Left ventricle myocardium inferior (tissue), 1 donor: ENCODE measurements around the gene TUBB2B. TPM values are rescaled to one million over a fixed set of nuclear protein-coding genes. Genes with fewer than 3 reads are reported as not detected.

ENCODE experiments used
- DNase-seq: peaks from one replicate; pipeline ENCODE4 v3.0.0-alpha.2; 2020
- H3K27ac ChIP-seq: fragments of 200-600 bp; replicated peaks from 2 replicates; pipeline ENCODE4 v1.8.0; 2021
- H3K27me3 ChIP-seq: fragments of 200-600 bp; 2 replicates; pipeline ENCODE4 v1.8.0; 2021; ENCODE audit warnings: low read depth
- H3K36me3 ChIP-seq: fragments of 200-600 bp; 2 replicates; pipeline ENCODE4 v1.8.0; 2021
- H3K4me1 ChIP-seq: fragments of 200-600 bp; 2 replicates; pipeline ENCODE4 v1.8.0; 2021
- H3K4me3 ChIP-seq: fragments of 200-600 bp; 2 replicates; pipeline ENCODE4 v1.8.0; 2021; ENCODE audit warnings: mild to moderate bottlenecking, moderate library complexity
- H3K9me3 ChIP-seq: fragments of 200-600 bp; replicated peaks from 2 replicates; pipeline ENCODE4 v1.8.0; 2021
- CTCF ChIP-seq: fragments of 200-600 bp; IDR thresholded peaks from 2 replicates; pipeline ENCODE4 v1.8.0; 2021; ENCODE audit warnings: antibody characterized with exemption, mild to moderate bottlenecking, borderline replicate concordance
- intact Hi-C: fragments of 100-400 bp; cut with micrococcal nuclease; formaldehyde crosslinking; loops from one replicate; pipeline ENCODE4 v1.11.0; 2022
- total RNA-seq: library from RNA; stranded (reverse); fragmentation: NEBNext Ultra II Directional; extraction: Animal tissue kit (Norgen Biotek cat#: 25700); gene quantifications from one replicate; pipeline ENCODE4 v1.2.1, GENCODE V29; 2021
- donor health status: DM: no; HTN: yes; CAD: no; lungs with severe emphysema.

The TUBB2B gene
- total RNA-seq, 1 donor from 2014 or later: 1.4 TPM

- no peak overlapping the region for H3K27ac ChIP-seq
These were observed 10.6 kb upstream of the TUBB2B start for GRCh38 chr6:3237761-3238662.

GRCh38 chr6:3236005-3236404 is 8.6 kb upstream of the TUBB2B start:
- H3K4me3 ChIP-seq: no peak overlapping the region
- H3K4me1 ChIP-seq: peaks cover 13% of the 10 kb centered on the region
- no peak for DNase-seq
- no peaks in the 10 kb centered on the region for H3K9me3 ChIP-seq
- peaks cover 81% of the 10 kb centered on the region for H3K27me3 ChIP-seq
- no peak overlapping the region for H3K27ac ChIP-seq
- no peak for TF ChIP-seq CTCF
- H3K36me3 ChIP-seq: no peaks in the 10 kb centered on the region
- intact Hi-C loops: no loop called here

More at GRCh38 chr6:3237761-3238662, 10.6 kb upstream of the TUBB2B start:
- Histone ChIP-seq H3K9me3 (no peaks in the 10 kb centered on the region), H3K4me1 (no peaks in the 10 kb centered on the region), H3K4me3 (no peak overlapping the region), H3K27me3 (peaks cover 67% of the 10 kb centered on the region), H3K36me3 (no peaks in the 10 kb centered on the region)
- no peak for DNase-seq
- TF ChIP-seq CTCF: no peak
- intact Hi-C loops: no loop called here

GRCh38 chr6:3235486-3235885 is 8.0 kb upstream of the TUBB2B start:
- DNase-seq: no peak
- Histone ChIP-seq H3K27ac (no peak overlapping the region), H3K27me3 (peaks cover 86% of the 10 kb centered on the region), H3K9me3 (no peaks in the 10 kb centered on the region), H3K36me3 (no peaks in the 10 kb centered on the region), H3K4me1 (peaks cover 19% of the 10 kb centered on the region), H3K4me3 (no peak overlapping the region)
- TF ChIP-seq CTCF: no peak
- intact Hi-C loops: no loop called here

GRCh38 chr6:3233904-3234303 is 6.5 kb upstream of the TUBB2B start:
- H3K27ac ChIP-seq: no peak overlapping the region
- H3K36me3 ChIP-seq: no peaks in the 10 kb centered on the region
- DNase-seq: no peak
- peaks cover 34% of the 10 kb centered on the region for H3K4me1 ChIP-seq
- no peaks in the 10 kb centered on the region for H3K9me3 ChIP-seq
- TF ChIP-seq CTCF: no peak
- H3K4me3 ChIP-seq: no peak overlapping the region
- peaks cover 99% of the 10 kb centered on the region for H3K27me3 ChIP-seq
- intact Hi-C loops: no loop called here

- Histone ChIP-seq H3K9me3 (no peaks in the 10 kb centered on the region), H3K4me3 (no peak overlapping the region), H3K27me3 (peaks cover 99% of the 10 kb centered on the region), H3K4me1 (peaks cover 40% of the 10 kb centered on the region), H3K27ac (no peak overlapping the region), H3K36me3 (no peaks in the 10 kb centered on the region)
- TF ChIP-seq CTCF: no peak
- no peak for DNase-seq
- intact Hi-C loops: no loop called here
These were observed 5.9 kb upstream of the TUBB2B start for GRCh38 chr6:3233321-3233720.
